GM21717 (cell line): Measurements from ENCODE around the gene SLC41A3.
"Not testable (repeated sequence)": the region's sequence is repeated elsewhere in the genome, so short reads cannot be mapped to it uniquely, and the experiment has no call there.

Experiments used
- ATAC-seq: cut with Tn5 transposase; IDR thresholded peaks from one replicate; pipeline ENCODE4 v1.9.1; 2021; ENCODE audit warnings: mild to moderate bottlenecking, moderate library complexity; ENCODE audit not compliant: unreplicated experiment

SLC41A3 gene

DNA sequence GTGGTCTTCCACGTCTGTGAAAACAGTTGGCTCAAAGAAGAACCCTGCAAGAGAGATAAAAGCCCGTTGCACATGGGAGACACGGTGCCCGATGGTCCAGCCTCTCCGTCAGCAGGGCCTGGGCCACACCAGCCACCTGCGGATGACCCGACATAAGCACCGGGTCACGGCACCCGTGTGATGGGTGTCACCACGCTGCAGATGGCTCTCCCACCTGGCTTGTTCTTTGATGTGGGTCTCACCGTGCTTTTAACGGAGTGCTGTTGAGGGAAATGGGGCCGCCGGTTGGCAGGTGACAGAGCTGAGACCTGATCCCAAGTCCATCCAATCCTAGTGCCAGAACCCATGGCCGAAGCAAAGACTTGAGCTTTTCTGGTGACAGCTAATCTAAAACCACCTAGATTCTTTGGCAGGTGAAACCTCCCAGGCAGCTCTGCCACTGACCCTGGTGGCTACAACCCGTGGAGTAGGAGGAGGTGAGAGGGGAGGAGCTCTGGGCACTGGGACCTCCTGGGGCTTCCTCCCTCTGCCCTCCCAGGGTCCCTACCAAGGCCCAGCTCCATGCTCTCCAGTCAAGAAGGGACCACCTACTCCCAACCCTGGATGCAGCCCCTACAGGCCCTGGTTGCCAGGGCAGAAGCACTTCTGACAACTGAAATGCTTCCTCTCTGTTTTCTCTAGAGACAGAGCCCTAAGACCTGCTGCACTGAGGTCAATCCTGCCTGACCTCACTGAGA is 23.4 kb upstream of the SLC41A3 start:
- ATAC-seq, result no peak

DNA sequence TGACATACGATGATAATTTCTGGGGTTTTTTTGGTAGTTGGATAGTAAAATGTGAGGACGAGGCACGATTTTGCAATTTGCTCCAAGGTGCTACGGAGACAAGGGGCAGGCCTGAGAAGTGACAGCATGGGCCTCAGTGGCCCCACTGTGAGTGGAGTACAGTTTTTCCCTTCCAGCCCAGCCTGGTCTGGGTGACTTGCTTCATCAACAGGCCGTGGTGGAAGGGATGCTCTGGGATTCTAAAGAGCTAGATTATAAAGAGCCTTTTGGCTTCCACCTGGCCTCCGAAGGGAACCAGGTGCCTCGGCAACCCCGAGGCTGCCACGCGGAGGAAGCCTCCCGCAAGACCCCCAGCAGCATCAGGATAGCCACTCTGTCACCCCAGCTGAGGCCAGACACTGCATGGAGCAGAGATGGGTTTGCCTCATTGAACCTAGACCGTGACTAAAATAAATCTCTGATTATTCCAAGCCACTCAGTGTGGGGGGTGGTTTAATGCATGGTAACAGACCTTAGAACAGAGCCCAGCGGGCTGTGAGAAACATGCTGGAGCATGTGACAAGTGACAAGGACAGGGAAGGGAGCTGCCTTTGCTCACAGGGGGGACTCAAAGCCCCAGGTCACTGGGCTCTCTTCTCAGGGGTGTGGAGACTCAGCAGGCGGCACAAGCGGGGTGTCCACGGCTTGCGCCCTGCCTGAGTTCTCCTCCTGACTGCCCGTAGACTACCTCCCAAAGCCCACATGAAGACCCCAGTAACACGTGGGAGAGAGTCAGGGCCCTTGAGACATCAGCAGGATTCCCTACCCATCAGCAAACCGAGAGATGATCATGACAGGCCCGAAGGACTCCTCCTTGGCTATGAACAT is 22.6 kb upstream of the SLC41A3 start:
- ATAC-seq, result no peak

DNA sequence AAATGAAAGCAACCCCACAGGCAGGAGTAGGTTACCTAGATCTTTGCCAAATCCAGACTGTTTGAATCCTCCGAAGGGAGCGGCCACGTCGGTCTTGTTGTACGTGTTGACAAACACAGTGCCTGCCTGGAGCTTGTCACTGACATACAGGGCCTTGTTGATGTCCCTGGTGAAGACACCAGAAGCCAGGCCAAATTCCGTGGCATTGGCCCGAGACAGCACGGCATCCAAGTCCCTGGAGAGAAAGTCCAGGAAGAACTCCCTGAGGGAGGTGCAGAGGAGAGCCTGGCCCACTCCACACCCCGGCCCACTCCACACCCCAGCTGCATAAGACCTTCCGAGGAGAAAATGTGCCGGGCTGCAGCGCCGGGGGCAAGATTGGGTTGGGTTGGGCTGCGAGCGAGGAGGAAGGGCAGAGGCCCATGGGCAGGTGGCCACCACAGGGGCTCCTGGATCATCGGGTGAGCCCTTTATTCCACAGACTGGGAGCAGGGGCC is 21.8 kb upstream of the SLC41A3 start:
- no peak for ATAC-seq

DNA sequence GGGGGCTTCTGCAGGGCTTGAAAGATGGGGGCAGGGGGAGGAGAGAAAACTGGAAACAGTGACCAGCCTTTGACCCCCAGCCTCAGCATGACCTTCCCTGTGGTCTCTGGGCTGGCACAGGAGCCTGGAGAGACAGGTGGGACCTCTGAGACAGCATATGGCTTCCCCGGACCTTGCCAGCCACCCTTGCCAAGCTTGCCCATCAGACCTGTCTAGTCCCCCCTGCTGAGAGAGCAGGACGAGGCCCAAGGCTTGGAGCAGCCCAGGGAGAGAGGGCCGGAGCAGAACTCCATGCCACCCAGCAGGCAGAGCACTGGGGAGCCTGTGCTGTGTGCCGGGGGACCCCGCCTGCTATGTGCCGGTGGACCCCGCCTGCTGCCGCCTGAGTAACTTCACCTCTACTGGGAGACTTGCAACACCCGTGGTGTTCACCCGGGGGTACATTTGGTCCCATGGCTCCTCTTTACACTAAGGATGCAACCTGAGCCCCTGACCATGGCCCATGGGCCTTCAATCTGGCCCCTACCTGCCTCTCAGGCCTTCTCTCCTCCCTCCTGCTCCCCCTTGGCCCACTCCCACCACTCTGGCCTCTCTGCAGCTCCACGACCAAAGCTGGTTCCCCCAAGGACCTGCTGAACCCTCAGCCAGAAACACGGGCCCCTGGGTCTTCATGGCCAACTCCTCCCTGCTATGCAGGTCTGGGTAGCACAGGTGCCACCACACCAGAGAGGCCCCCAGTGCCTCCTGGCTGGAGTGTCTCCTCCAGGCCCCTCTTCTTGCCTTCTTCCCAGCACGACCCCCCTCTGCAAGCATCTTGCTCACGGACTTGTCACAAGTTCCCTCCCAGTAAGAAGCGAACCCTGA is 21.1 kb upstream of the SLC41A3 start:
- ATAC-seq, result no peak

DNA sequence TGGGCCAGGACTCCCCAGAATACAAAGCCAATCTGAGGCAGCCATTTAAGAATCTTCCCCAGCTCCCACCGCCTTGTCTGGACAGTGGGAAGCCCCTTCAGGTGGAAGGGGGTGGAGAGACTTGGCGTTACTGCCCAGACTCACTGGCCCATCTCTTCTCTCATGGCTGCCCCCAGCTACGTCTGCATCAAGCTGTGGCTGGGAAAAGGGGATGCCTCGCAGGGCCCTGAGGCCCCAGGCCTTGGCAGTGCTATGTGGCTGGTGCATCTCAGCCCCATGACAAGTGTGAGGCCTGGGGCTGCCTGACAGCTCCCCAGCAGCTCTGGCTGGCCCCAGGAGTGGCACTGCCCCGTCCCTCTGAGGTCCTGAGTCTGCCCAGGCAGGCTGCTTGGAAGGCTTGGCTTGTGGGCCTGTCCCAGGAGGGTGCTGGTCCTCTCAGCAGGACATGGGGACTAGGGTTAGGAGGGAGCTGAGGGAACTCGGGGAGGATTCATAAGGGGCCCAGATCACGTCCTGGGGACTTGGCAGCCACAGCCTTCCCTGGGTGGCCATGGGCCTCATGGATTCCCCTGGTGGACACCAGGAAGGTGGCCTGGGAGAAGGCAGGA is 20.2 kb upstream of the SLC41A3 start:
- no peak for ATAC-seq

DNA sequence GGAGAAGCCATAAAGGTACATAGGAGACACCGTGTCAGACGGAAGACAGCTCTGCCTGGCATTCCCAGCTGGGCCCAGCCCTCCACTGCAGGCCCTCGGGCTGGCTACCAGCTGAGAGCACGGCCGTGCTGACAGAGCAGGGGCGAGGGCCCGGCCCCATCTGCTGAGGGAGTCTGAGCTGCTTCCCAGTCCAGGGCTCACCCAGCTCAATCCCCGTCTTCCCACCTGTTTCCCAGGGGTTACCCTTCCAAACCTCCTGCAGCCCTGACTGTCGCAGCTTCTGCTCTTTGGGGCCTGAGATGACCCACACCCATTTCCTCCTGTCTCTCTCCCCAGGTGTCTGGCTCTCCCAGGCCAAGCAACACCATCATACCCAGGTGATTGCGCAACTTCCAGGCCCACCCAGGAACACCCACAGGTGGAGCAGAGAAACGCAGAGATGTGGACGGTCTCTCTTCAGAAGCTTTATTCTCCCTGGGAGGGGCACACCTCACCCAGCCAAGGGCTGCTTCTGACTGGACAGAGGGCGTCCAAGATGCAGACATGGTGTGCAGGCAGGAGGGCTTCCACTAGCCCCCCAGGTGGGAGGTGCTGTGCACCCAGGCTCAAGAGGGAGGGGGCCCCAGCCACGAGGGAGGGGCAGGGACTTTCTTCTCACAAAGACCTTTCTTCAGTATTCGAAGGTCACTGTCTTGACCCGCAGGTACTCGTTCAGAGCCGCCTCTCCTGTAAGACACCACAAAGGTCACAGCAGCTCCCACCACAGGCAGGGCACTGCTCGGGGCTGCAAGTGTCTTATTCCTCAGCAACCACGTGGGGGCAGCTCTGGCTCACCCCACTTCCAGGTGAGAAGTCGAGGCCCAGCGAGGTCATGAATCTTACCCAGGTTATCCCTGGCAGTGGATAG is 19.4 kb upstream of the SLC41A3 start:
- no peak for ATAC-seq

DNA sequence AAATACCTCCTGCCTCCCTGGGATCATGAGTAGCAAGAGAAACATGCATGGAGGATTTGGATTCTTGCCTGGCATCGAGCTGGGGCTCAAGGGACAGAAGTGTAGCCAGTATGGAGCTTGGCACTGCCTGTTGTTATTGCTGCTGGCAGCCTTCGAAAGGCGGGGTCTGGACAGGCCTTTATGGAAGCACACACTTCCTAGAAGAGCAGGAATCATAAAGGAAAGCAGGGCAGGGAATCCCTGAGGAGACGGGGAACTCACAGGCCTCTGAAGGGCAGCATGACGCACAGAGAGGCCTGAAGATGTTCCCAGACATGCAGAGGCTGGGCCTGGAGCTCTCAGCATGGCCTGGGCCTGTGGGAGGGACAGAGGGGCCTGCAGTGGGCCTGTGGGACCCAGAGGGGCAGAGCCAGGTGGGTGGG is 18.6 kb upstream of the SLC41A3 start:
- no peak for ATAC-seq

DNA sequence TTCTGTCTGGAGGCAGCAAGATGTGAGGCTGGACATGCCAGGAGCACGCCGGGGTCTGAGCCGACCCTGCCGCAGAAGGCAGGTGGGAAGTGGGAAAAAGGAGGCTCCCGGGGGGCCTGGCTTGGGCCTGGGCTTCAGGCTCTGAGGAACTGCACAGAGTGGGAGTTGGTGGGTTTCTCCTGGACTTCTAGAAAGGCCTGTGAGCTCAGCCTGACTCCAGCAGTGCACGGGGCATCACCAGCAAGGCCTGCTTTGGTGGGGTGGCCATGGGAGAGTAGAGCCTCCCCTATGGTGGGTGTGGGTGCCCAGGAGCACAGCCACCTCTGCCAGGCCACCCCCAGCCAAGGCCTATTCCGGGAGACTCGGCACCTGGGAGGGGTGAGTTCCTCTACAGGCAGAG is 18.1 kb upstream of the SLC41A3 start:
- no peak for ATAC-seq

DNA sequence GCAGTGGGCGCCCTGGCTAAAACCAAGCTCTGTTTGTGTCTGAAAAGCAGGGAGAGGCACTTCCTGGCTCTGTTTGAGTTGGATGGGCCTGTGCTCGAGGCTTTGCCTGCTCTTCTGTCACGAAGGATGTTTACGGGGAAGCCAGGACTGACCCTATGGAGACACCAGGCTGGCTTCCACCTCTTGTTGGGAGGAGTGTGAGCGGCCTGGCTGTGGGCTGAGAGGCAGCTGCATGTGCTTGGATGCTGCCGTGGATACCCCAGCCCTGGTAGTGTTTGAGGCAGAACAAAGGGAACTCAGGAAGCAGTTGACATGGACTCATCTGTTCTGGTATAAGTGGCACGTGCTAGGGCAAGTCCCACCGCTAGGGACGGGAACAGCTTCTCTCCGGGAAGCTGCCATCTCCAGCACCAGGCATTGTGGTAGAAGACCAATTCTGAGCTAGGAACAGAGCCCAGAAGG is 17.6 kb upstream of the SLC41A3 start:
- ATAC-seq, result no peak

DNA sequence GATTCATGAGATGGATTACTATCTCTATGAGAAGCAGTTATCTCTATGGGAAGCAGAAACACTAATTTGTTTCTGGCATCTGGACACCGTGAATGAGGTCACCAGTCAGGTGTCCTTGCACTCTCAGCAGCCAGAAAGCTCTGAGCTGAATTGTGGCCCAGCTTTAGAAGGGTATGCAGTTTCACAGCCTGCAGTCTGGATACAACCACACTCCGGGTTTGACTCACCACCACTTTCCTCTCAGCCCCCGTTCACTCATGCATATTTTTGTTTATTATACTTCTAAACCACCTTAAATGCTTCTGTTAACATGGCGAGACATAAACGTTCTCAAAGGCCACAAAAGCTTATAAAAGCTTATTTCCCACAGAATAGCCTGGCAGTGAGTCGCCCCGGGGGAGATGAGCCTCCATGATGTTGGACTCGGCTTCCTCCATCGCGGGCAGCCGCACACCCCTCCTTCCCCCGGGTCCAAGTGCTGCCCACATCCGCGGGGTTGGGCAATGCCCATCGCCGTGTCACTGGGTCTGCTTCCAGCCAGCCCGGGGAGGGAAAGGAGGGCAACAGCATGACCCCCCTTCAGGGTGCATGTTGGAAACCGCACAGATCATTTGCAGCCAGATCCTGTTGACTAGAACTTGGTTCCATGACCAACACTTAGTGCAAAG is 16.8 kb upstream of the SLC41A3 start:
- no peak for ATAC-seq

DNA sequence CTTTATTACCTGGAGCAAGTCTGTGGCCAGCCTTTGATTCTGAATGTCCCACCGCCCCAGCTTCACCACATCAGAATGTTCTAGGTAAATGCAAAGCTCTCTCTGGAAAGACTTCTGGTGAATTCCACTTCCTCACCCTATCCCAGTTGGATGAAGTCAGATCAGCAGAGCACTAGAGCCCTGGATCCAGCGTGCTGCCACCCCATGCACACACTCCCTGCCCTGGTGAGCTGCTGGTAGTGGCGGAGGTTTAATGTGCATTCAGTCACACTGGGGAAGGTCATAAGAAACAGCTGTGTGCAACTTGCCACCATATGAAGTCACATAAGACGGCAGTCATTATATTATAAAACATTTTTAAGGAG is 16.3 kb upstream of the SLC41A3 start:
- ATAC-seq, result no peak

DNA sequence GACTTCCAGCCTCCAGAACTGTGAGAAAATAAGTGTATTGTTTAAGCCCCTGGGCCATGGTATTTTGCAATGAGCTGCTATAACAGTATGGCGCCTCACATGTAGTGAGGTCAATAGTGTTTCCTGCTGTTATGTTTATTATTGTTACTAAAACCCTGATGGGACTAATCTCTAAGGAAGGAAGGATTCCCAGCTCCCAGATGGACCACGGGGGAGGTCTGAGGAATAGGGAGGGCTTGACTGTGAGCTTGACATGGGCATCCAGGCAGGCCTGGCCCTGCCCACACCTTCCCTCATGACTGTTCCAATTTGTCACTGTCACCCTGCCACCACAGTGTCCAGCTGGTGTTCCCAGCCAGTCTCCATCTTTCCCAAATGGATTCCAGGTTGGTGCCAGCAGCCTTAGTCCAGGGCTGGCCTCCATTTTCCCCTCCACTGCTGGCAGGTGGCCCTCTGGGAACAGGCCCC is 14.5 kb upstream of the SLC41A3 start:
- ATAC-seq, result no peak

DNA sequence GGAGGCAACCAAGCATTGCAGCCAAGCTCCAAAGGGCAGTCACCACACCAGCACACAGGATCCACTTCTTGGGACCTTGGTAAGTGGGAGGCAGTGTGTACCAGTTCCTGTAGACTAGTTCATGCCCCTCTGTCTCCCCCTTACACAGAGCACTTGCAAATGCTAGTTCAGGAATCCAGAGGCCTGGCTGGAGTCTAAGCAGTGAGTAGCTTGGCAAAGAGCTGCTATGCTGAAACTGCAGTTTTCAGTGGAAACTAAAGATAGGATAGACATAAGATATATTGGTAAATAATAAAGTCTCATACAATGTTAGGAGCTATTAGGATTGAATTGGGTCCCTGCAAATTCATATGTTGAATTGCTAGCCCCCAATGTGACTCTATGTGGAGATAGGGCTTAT is 13.9 kb upstream of the SLC41A3 start:
- no peak for ATAC-seq

DNA sequence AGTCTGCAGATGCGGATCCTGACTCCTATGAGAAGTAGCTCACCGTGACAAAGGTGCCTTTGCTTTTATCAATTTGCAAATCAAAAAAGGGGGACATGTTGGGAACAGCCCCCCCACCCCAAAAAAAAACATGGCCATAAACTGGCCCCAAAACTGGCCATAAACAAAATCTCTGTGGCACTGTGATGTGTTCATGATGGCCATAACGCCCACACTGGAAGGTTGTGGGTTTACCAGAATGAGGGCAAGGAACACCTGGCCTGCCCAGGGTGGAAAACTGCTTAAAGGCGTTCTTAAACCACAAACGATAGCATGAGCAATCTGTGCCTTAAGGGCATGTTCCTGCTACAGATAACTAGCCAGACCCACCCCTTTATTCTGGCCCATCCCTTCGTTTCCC is 12.3 kb upstream of the SLC41A3 start:
- not testable (repeated sequence) for ATAC-seq

DNA sequence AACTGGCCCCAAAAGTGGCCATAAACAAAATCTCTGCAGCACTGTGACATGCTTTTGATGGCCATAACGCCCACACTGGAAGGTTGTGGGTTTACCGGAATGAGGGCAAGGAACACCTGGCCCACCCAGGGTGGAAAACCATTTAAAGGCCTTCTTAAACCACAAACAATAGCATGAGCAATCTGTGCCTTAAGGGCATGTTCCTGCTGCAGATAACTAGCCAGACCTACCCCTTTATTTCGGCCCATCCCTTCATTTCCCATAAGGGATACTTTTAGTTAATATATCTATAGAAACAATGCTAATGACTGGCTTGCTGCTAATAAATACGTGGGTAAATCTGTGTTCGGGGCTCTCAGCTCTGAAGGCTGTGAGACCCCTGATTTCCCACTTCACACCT is 8.2 kb upstream of the SLC41A3 start:
- not testable (repeated sequence) for ATAC-seq

DNA sequence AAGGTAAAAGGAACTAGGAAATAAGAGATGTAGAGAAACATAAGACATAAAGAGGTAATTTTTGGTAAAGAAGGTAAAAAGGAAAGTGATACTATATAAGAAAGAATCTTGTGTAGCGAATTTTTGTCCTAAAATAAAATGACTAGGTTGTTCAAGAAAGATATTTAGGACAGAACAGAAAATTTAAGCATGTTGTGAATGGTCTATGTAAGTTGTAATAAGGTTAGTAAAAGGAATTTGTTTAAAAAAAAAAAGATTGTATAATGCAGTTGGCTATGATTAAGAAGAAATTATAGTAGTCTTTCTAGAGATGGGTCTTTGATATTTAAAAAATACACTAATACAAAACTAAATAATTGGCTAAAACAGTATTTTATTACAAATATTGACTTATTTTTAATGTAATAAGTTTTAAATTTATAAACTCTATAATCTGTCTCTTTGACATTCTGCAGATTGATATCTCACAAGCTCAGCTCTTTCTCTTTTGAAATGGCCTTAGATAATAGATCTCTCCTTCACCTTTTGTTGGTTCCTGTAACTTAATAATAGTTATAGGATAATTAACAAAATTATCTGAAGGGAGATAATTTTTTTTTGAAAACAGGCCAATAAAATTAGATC is 3.7 kb upstream of the SLC41A3 start:
- ATAC-seq, result no peak

DNA sequence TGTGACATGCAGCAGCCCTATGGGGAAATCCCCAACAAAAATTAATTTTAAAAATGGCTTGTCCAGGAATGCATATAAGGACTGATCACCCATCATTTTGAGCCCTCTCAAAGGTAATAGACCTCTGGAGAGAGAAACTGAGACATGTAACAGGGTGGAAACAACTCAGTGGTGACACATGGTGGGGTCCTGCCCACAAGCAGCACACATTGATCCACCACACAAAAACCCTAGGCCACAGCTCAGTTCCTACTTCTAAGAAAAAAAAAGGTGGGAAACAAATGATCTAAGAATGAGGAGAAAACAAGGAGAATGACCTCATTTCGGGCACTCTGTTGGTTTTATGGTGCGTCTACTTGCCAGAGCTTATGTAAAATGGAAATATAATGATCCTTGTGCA is 1.9 kb upstream of the SLC41A3 start:
- ATAC-seq, result no peak

DNA sequence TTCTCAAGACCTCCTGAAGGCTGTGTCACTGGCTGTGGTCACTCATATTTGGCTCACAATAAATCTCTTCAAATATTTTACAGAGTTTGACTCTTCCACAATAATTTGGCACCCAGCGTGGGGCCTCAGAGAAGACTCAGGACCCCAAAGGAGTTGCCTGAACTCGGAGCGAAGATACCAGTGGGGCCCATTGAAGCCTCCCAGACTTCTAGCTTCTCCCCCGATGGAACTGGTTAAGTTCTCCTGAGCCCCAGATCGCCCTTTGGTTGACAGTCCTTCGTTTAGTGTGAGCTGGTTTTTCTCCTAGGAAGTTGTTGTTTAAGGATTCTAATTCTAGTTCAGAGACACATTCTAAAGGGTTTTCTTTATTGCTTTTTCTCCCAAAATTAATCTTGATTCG is 1.4 kb upstream of the SLC41A3 start:
- no peak for ATAC-seq

DNA sequence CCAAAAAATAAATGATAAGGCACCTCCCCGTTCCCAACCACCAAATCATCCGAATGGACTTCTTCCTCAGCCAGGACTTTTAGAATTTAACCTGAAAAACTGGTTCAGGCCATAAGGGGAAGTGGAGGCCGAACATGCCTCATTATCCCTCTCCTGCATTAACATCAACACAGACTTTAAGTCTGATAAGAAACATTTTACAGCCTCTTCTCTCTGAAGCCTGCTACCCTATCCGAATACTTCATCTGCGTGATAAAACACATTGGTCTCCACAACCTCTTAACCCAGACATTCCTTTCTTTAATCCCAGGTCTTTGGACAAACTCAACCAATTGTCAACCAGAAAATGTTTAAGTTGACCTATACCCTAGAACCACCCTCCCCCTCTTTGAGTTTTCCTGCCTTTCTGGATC is 850 bp upstream of the SLC41A3 start:
- no peak for ATAC-seq
